Occipital lobe (tissue), 2 donors: Measurements from ENCODE around the gene XK. TPM values are rescaled to one million over a fixed set of nuclear protein-coding genes. Genes with fewer than 3 reads are reported as not detected.
A peak's percentile ranks its signal among the peaks of the same experiment; 100 is the strongest.
"Not testable (repeated sequence)": the region's sequence is repeated elsewhere in the genome, so short reads cannot be mapped to it uniquely, and the experiment has no call there.

ENCODE experiments used
- DNase-seq: peaks from one replicate; lab custom pipeline; 2025; lab: John Stamatoyannopoulos, UW
- total RNA-seq: library from RNA; depleted of rRNA; stranded (reverse); fragments of >200 nt; gene quantifications from one replicate; pipeline ENCODE4 v1.2.3, GENCODE V29; 2014

Gene XK, protein sequence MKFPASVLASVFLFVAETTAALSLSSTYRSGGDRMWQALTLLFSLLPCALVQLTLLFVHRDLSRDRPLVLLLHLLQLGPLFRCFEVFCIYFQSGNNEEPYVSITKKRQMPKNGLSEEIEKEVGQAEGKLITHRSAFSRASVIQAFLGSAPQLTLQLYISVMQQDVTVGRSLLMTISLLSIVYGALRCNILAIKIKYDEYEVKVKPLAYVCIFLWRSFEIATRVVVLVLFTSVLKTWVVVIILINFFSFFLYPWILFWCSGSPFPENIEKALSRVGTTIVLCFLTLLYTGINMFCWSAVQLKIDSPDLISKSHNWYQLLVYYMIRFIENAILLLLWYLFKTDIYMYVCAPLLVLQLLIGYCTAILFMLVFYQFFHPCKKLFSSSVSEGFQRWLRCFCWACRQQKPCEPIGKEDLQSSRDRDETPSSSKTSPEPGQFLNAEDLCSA
- total RNA-seq = 3.3 TPM

DNA sequence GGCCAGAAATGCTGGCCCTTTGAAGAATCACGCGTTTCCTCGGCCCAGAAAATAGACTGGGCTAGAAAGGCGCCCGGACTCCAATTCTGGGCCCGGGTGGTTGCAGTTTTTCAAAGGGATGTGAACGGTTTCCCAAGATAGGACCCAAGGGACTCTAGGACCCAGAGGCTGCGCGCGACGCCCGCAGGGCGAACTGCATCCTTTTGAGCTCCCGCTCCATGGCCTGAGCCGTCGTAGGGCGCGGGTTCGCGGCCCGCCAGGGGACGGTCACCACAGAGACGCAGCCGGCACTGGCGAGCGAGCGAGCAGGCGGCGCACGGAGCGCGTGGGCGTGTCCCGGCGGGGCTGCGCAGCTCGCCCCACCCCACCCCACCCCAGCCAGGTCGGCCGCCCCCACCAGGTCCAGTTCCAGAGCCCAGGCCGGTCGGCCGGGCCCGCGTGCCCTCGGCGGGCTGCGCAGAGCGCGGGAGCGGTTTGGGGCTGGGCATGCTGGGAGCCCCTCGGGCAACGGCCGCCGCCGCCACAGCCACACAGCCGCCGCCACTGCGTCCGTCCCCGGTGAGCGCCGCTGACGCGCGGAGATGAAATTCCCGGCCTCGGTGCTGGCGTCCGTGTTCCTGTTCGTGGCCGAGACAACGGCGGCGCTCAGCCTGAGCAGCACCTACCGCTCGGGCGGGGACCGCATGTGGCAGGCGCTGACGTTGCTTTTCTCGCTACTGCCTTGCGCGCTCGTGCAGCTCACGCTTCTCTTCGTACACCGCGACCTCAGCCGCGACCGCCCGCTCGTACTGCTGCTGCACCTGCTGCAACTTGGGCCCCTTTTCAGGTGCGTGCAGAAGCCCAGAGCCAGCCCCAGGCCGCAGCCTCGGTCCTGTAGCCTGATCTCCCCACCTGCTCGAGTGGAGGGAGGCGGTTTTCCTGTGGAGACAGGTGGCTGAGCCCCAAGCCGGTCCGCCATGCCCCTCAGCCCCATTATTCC lies at the start of gene XK:
XK (plus strand) TSS at position 411 of the 979 bp plus-strand sequence; CDS start at position 582, 171 bp downstream.
- DNase-seq = peak; percentile 6

DNA sequence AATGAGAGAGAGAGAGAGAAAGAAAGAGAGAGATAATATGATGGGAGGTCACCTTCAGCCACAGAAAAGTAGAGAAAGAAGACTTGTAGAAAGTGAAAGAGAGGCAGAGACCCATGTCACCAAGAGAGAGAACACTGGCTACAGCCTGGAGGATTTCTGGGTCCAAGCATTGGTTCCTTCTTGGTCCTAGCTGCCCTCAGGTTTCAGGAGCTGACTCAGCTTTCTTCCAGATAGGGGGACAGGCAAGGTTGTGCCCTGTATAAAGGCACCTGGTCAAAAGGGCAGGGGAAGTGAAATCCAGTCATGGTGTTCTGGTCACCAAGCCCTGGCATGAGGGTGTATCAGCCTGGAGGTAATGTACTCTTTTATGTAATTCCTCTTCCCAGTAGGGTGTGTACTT lies 47.5 kb upstream of the XK start:
- no peak for DNase-seq

DNA sequence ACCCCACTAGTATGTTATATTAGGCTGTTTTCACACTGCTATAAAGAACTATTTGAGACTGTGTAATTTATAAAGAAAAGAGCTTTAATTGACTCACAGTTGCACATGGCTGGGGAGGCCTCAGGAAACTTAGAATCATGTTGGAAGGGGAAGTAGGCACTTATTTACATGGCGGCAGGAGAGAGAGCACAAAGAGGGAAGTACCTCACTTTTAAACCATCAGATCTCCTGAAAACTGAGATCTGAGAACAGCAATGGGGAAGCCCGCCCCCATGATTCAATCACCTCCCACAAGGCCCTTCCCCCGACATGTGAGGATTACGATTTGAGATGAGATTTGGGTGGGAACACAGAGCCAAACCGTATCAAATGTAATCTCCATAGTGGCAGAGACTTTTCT lies 45.4 kb upstream of the XK start:
- DNase-seq = no peak

DNA sequence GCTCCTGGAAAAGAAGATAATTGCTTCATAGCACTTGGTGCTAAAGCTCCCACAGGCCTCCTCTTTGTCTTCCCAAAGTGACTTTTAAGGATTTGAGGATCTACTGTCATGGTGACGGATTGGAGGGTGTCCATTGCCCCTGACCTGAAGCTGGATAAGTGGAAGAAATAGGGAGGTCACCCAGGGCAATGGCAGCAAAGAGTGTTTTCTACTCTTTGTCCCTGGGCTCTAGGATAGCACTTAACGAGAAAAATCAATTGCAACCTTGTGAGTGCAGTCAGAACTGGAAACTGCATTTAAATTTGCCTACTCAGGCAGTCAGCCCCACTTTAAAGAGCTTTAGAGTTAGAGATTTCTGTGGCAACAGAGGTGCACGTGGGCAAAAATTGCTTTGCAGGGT lies 43.7 kb upstream of the XK start:
- no peak for DNase-seq

DNA sequence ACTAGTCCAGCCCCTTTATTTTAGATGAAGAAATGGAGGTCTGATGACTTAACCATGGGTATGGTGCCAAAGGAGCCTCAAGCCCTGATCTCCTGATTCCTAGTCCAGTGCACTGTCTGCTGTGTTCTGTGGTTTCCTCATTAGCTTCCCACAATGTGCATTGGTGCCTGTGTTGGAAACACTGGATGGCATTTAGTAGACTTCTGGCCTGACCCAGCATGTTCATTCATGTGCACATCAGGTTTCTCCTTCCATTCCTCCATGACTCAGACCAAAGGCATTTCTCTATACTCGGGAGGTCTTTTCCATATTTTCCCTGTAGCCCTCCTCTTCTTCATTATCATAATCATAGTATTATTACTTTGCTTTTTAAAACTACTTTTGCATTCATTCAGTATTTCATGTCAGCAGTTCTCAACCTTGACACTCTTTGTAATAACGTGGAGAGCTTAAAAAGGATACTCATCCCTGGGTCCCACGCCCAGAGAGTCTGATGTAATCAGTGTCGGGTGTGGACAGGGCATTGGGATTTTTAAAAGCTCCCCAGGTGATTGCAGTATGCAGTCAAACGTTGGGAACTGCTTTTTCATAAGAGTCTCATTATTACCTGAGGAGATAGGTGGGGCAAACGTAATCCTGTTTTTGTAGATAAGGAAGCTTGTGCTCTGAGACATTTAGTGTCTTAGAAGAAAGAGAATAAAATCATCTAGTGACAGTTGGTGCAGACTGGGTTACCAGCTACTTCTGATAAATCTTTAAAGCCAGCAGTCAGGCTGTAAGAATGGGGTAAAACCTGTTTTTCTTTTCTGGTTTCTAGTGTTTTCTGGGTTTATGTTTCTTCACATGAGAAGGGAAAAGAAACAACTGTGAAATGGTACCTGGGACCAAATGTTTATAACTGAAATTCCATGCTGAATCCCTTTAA lies 40.9 kb upstream of the XK start:
- DNase-seq = no peak

DNA sequence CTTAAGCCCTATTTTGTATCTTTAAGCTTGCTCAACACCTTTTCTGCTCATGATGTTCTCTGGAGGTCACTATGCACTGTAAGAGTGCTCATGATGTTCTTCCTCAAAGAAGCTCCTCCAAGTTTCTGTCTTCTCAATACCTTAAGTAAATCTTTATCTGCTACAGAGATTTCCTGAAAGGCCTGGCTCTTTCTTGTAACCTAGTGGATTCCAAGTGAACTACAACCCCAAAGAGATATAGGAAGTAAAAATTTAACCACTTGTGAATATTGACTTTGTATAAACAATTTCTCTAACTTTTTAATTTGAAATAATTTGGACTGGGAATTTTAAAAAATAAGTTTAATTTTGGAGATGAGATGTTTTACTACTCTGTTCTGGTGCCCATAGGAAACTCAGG lies 39.3 kb upstream of the XK start:
- no peak for DNase-seq

DNA sequence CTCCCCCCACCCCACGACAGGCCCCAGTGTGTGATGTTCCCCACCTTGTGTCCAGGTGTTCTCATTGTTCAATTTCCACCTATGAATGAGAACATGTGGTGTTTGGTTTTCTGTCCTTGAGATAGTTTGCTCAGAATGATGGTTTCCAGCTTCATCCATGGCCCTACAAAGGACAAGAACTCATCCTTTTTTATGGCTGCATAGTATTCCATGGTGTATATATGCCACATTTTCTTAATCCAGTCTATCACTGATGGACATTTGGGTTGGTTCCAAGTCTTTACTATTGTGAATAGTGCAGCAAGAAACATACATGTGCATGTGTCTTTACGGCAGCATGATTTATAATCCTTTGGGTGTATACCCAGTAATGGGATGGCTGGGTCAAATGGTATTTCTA lies 34.7 kb upstream of the XK start:
- DNase-seq = not testable (repeated sequence)

DNA sequence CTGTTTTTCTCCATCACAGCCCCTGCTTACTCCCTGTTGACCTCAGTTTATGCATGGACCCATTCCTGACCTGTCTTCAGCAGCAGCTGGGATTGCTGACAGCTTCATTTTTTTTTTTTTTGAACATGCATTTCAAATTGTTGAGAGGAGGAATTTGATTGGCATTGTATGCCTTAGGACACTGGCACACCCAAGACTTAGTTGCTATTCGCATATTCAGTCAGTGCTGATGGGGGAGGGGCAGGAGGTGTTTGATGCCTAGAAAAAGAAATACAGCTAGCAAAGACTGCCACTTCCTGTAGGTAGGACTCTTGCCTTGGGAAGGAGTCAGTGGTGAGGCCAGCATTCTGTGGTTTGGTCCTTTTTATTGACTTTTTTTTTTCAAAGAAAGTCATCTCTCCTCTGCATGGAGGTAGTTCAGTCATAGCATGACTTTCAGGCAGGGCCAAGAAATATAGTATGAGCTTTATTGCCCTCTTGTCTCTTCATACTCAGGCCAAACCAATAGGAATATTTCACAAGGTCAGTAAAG lies 33.6 kb upstream of the XK start:
- no peak for DNase-seq

DNA sequence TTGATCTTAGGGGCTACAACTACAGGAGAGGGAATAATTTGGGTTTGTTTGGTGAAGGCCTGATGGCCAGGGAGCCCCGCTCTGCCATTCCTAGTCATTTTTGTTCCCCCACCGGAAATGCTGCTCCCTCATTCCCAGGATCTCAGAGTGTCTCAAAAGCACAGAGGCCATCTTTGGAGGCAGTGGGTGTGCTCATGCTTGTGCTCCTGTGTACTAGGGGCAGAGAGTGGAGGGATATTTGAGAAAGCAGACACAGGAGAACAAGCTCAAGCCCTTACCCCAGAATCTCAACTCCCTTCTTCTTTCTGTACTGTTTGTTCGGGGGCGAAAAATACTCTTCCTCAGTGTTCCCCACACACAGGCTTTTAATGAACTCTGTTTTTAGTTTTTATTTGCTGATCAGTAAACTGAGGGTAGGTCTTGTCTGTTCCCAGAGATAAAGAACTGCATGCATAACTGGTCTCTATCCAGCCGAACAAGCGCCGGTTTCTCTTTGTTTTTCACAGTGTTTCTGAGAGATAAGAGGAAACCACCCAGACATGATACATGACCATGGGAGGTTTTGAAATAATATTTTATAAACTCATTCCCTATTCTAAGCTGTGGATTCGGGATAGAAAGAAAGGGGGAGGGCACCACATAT lies 32.9 kb upstream of the XK start:
- DNase-seq = no peak

DNA sequence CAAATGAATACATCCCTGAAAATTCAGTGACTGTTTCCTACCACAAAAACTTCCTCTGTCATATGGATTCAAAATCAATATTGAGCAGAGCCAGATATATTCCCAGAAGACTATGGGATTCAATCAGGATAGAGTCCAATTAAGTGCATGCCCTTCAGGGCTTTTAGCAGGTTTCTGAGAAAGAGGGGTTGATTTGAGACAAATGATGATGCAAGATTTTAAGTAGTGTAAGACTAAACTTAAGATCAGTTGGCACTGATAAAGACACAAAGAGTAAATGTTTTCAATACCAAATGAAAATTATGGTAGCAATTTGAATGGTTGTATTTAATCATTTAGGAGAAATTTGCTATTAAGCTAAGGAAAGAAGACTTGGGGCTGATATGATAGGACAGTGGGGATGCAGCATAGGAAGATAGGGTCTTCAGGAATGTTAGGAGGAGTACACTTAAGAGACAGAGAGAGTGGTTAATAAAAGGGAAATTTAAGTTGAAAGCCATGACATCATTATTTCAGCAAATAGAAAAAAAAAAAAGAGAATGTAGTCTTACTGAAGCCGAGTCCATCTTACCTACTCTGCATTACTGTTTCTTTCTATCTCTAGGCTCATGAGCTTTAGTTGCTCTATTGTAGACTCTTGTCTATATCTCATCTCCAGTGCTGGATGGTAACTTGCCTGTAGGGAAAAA lies 32.0 kb upstream of the XK start:
- no peak for DNase-seq

DNA sequence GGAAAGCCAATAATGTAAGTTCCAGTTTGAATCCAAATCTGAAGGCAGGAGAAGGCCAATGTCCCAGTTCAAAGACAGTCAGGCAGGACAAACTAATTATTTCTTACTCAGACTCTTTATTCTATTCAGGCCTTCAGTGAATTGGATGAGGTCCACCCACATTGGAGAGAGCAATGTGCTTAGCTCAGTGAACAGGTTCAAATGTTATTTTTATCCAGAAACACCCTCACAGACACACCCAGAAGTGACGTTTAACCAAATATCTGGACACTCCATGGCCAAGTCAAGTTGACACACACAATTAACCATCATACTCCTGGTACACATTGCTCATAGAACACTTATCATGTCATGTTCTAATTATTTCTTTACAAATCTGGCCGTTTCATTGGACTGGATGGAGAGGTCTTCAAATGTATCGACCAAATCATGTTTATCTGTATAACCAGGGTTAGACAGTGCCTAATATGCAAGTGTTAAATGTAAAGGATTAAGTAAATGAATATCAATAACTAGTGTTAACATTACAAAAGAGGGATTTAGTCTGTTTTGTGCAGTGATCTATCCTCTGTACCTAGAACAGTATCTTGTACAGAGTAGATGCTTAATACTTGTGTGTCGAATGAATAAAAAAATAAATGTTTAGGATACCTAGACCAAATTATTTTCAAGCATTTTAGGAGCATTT lies 27.1 kb upstream of the XK start:
- no peak for DNase-seq

DNA sequence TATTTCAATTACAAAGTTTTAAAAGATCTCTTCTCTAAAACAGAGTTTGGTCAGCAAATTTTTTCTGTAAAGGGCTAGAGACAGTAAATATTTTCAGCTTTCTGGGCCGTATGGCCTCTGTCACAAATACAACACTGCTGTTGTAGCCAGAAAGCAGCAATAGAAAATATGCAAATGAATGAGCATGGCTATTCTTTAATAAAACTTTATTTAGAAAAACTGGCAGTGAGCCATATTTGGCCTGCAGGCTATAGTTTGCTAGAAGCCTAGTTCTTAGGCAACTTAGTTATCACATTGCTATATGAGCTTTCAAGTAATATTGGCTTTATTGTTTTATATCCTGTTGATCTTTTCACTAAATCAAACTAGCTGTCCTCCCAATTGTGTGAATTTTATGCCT lies 26.5 kb upstream of the XK start:
- no peak for DNase-seq

DNA sequence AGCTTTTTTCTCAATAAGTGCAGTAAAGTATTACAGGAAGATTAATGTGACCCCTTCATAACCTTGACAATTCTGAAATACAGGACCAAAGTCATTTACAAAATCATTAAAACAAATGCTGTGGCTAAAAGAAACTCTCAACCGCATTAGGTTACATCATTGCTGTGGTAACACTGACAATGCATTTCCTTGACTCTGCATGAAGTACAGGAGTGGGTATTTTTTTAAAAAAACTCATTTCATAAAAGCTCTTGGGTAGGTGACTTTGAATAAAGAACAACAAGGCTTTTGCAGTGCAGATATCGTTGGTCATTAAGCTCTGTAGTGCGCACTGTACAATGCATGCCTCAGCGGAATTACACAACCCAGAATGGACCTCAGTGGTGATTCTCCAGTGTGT lies 23.4 kb upstream of the XK start:
- no peak for DNase-seq

DNA sequence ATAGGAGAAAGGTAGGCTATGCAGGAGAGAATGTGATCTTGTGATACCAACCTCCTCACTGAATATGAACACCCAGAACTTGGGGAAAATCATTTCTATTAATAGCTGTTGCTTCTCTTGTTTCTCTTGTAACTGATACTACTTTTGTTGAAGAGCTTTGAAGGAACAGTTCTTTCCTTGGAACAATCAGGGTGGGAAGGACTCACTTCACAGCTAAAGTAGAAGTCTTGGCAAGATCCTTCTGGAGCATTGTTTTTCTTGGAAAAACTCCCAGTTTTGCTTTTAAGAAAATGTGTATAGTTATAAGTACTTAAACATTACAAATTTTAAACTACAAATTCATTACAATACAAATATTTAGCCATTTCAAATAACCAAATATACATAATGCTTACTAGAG lies 19.1 kb upstream of the XK start:
- DNase-seq = no peak

DNA sequence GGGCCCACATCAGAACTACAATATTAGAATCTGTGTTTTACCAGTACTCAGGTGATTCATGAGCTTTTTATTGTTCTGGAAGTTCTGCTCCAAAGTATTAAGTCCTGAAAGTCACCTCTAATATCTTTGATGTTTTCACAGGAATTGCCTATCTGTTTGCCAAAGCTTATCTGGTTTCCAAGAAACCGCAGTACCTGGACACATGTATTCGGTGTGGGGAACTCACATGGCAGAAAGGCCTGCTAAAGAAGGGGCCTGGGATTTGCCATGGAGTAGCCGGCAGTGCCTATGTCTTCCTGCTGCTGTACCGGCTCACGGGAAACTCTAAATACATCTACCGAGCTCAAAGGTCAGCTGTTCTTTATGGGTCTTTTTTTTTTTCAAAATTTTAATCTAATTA lies 18.4 kb upstream of the XK start:
- no peak for DNase-seq

DNA sequence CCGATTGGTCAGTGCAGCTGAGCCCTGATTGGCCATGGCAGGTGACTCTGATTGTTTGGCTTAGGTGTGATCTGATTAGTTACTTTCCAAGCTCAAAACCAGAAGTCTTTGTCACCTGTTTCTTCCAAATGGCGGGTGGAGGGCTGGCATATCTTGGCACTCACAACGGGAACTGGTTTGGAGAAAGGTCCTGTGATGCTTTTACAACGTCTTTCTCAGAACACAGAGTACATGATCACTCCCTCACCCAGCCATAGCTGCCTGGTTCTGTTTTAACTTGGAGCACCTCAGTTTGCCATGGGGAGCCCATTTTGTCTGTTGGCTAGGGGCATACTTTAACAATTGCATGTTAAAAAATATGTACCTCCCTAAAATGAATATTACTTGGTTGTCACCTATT lies 13.0 kb upstream of the XK start:
- DNase-seq = no peak

DNA sequence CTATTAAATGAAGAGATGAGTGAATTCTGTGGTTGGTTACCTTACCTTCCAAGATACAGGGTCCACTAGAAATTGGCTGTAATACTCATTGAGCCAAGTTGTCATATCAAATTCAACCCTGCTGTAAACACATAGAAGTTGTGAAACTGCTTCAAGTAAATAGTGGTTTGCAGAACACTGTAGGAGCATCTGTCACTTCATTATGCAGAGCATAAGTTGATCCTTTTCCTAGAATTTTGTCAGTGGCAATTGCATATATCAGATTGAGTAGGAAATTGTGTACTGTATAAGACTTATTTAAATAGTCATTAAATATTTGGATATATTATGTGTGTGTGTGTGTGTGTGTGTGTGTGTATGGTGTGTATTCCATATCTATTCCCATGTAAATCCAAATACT lies 8.8 kb upstream of the XK start:
- DNase-seq = no peak

DNA sequence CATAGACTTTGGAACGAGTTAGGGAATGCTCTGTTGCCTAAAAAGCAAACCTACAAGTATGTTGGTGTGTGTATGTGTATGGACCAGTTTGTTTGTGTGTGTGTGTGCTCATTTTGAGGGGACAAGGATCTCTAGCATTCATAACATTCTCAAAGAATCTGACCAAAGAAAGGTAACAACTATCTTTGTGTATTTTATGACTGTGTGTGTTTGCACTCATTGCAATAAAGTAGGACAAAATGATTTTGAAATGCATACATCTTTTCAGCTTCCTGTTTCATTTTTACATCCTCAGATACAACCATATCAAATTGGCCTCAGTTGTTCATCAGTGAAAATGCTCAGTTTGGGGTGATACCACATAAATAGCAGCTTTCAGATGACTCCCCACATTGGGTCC lies 8.3 kb upstream of the XK start:
- no peak for DNase-seq

DNA sequence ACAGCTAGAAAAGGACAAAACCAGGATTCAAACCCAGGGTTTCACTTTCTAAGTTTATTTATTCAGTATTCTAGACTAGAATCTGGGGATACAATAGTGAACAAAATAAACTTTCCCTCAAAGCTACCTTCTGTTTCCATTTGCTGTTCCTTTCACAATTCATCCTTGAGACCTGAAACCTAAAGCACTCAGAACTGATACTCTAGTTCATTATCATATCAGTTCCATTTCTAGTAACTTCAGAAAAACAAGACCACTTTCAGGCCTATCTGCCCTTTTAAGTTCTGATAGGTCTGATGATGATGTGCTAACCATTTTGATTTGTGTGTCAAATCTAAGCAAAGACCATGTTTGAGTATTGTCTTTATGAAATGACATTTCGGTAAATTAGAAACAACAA lies 7.8 kb upstream of the XK start:
- no peak for DNase-seq
